Central memory CD4-positive, alpha-beta T cell (primary cell): ENCODE data around the gene RASL11A.
"Not testable (repeated sequence)": the region's sequence is repeated elsewhere in the genome, so short reads cannot be mapped to it uniquely, and the experiment has no call there.

Experiments
- DNase-seq: peaks from one replicate; pipeline ENCODE4 v3.0.0; 2022

Gene RASL11A

GRCh38 chr13:27302643-27303262, 32.1 kb downstream of the RASL11A start:
- DNase-seq: no peak

DNA sequence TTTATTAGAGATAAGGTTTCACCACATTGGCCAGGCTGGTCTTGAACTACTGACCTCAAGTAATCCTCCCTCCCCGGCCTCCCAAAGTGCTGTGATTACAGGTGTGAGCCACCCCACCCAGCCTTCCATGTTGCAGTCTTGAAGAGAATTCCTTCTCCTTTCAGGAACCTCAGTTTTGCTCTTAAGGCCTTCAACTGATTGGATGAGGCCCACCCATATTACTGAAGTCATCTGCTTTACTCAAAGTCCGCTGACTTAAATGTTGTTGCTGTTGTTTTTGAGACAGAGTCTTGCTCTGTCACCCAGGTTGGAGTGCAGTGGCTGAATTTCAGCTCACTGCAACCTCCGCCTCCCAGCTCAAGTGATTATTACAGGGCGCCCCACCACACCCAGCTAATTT, 33.5 kb downstream of the RASL11A start:
- DNase-seq: no peak

GRCh38 chr13:27304611-27305010, 34.0 kb downstream of the RASL11A start:
- no peak for DNase-seq

DNA sequence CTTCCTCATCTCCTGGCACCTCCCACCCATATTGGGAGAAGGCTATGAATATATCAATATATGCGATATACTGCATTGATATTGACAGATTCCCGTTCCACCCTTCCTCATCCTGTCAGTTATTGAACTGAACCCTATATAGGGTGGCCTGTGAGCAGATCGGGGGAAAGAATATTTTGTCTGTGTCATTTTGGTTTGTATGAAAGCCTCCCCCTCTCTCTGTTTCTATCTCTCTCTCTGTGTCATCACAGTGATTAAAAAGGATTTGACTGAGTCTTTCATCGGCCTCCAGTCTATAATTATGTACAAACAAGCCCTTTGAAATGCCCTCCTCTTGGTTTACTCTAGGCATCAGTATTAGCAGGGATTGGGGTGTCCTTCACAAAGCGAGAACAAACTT, 35.7 kb downstream of the RASL11A start:
- DNase-seq: no peak

DNA sequence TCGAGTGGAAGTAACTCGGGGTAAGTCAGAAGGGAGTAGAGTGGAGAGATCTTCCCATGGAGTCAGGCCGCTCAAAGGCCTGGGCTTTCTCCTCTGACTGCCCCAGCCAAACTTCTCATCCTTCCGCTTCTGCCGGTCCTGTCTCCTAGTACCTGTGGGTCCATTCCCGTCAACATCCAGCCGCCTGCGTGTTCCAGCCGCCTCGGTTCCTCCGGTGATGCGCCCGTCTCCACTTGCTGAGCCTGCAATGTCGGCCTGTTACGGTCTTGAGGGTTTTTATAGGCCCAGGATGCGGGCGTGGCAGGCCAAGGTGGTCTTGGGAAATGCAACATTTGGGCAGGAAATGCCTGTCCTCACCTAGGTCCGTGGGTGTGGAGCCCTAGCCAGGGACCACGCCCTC, 38.3 kb downstream of the RASL11A start:
- no peak for DNase-seq

DNA sequence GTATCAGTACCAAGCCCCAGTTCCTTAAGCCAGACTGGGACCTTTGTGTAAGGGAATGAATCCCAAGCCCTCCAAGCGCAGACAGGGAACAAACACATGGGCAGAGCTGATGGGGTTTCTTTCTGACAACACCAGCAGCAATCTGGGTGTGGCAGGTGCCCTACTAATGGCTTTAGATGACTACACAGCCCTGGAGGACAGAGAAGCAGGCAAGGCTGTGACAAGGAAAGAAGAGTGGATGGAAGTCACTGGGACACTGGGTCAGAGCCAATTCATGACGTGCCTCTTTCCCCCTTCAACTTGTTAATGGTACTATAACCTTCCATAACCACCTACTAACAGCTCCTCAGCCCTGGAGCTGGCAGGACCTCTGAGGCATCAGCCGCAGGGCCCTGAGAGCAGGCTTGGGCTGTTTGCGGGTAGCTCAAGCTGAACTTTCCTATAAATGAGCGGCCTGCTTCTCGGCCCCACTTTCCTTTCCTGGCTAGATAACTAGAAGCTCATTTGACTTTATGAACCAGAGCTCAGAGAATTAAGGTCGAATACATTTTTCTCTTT, 38.9 kb downstream of the RASL11A start:
- DNase-seq: no peak

DNA sequence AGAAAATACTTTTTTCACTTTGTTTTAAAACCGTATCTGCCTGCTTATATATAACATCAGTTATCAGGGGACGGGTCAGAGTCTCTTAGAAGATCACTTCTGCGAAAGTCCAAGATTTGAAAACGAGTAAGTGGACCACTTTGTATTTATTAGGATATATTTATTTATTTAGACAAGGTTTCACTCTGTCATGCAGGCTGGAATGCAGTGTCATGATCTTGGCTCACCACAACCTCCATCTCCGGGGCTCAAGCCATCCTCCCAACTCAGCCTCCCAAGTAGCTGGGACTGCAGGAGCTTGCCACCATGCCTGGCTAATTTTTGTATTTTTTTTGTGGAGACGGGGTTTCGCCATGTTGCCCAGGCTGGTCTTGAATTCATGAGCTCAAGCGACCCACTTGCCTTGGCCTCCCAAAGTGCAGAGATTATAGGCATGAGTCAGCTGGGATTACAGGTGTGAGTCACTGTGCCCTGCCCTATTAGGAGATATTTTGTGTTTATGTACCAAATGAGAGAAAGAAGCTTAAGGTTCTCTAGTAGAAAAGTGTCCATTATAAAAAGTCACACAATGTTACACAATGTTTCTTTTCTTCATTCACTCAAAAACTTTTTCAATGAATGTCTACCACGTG, 39.5 kb downstream of the RASL11A start:
- DNase-seq: no peak

DNA sequence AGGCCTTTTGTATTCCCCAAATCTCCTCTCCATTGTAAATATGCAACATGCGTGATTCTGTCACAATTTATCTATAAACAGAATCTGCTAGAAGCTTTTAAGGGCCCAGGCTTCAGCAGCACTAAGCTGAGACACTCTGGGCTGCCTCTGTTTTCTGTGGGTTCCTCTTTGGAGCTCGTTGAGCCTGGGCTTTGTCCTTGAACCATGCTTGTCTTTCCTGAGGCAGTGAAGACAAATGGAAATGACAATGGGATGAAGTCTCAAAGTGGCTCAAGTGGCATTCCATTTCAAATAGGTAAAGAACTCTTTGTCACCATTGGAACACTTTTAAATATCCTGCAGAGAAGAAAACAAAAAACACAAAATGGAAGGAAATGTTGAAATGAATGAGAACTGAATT, 40.3 kb downstream of the RASL11A start:
- DNase-seq: no peak

GRCh38 chr13:27311518-27312210, 41.0 kb downstream of the RASL11A start:
- no peak for DNase-seq

- no peak for DNase-seq
These were observed 43.1 kb downstream of the RASL11A start for GRCh38 chr13:27313770-27314169.

DNA sequence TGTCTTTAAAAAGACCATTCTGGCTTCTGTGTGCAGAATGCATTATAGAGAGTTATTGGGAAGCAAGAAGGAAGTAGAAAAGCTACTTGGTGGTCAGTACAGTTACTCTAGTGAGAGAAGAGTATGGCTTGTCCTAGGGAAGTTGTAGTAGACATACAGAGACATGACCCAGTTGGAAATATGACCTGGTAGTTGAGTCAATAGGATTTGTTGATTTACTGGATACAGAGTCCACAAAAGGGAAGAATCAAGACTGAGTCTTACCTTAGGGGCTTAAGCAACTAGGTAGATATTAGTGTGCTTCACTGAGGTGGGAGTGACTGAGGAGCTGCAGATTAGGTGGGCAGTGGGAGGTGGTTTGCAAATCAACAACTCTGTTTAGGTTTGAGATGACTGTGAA, 48.8 kb downstream of the RASL11A start:
- DNase-seq: no peak

GRCh38 chr13:27321468-27322431, 51.1 kb downstream of the RASL11A start:
- no peak for DNase-seq

DNA sequence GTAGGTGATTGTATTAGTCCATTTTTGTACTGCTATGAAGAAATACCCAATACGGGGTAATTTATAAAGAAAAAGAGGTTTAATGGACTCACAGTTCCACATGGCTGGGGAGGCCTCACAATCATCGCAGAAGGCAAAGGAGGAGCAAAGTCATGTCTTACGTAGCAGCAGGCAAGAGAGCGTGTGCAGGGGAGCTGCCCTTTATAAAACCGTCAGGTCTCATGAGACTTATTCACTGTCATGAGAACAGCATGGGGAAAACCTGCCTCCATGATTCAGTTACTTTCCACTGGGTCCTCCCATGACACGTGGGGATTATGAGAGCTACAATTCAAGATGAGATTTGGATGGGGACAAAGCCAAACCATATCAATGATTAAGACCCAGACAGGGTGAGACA, 51.8 kb downstream of the RASL11A start:
- not testable (repeated sequence) for DNase-seq
